KMS-11 (cell line): Measurements from ENCODE around the gene NDUFS2.

Experiments
- H2AFZ ChIP-seq: fragments of 200-600 bp; sonication (generic); 2 replicates; pipeline ENCODE4 v1.6.1; 2016; ENCODE audit warnings: antibody characterized with exemption, mixed run types, low read depth
- H3K27ac ChIP-seq: fragments of 200-600 bp; sonication (generic); 2 replicates; pipeline ENCODE4 v1.6.1; 2016; ENCODE audit warnings: mild to moderate bottlenecking, mixed run types
- H3K27me3 ChIP-seq: fragments of 200-600 bp; sonication (generic); 2 replicates; pipeline ENCODE4 v1.6.1; 2017; ENCODE audit warnings: mild to moderate bottlenecking, low read depth, mixed run types, moderate library complexity; ENCODE audit not compliant: insufficient read depth
- H3K36me3 ChIP-seq: fragments of 200-600 bp; sonication (generic); 2 replicates; pipeline ENCODE4 v1.6.1; 2017; ENCODE audit warnings: mild to moderate bottlenecking, mixed run types; ENCODE audit not compliant: insufficient read depth
- H3K4me1 ChIP-seq: fragments of 200-600 bp; sonication (generic); 2 replicates; pipeline ENCODE4 v1.6.1; 2016; ENCODE audit warnings: mild to moderate bottlenecking, low read depth, mixed run types; ENCODE audit not compliant: poor library complexity, severe bottlenecking
- H3K4me2 ChIP-seq: fragments of 200-600 bp; sonication (generic); 2 replicates; pipeline ENCODE4 v1.7.0; 2016; ENCODE audit warnings: mild to moderate bottlenecking, mixed run types
- H3K4me3 ChIP-seq: fragments of 200-600 bp; sonication (generic); IDR thresholded peaks from 2 replicates; pipeline ENCODE4 v1.6.1; 2017; ENCODE audit warnings: low read depth, low read length, mixed read lengths; ENCODE audit not compliant: insufficient read depth
- H3K79me2 ChIP-seq: fragments of 200-600 bp; sonication (generic); 2 replicates; pipeline ENCODE4 v1.6.1; 2016; ENCODE audit warnings: low read depth, mixed run types; ENCODE audit not compliant: insufficient read depth
- H3K9ac ChIP-seq: fragments of 200-600 bp; sonication (generic); 2 replicates; pipeline ENCODE4 v1.6.1; 2016; ENCODE audit warnings: mild to moderate bottlenecking, mixed run types
- H4K20me1 ChIP-seq: fragments of 200-600 bp; sonication (generic); 2 replicates; pipeline ENCODE4 v1.6.1; 2016; ENCODE audit warnings: mild to moderate bottlenecking, mixed run types; ENCODE audit not compliant: insufficient read depth
- TF ChIP-seq, protein P1 (sequence below): fragments of 200-600 bp; sonication (generic); conservative IDR thresholded peaks from 2 replicates; pipeline ENCODE4 v1.6.1; 2017; ENCODE audit warnings: low read depth, mild to moderate bottlenecking, antibody characterized with exemption, low read length, moderate library complexity, mixed read lengths

NDUFS2 gene

DNA sequence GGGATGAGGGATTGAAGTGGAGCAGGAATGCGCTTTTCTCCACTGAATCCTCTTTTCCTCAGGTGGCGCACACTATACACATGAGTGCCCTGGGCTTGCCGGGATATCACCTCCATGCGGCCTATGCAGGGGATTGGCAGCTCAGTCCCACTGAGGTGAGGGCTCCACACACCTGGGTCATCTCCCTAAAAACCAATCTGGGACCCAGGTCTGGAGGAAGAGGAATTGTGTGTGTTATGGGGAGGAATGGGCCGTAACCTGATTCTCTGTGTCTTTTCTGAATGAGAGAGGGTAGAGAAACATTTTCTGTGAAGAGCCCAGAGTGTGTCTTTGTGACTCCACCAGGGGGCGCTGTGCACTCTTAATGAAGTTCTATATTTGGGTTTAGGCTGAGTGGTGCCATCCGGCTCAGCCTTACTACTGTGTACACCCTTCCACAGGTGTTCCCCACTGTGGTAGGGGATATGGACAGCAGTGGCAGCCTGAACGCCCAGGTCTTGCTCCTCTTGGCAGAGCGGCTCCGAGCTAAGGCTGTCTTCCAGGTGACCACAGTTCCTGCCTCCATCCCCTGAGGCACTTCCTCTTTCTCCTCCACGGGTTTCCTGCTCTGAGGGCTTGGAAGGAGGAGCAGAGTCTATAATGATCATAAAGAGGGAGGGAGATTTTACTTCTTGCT, 25.2 kb downstream of the NDUFS2 start:
- H4K20me1 ChIP-seq: no peaks in the 10 kb centered on the region
- no peak overlapping the region for H3K4me3 ChIP-seq
- TF ChIP-seq, protein P1, sequence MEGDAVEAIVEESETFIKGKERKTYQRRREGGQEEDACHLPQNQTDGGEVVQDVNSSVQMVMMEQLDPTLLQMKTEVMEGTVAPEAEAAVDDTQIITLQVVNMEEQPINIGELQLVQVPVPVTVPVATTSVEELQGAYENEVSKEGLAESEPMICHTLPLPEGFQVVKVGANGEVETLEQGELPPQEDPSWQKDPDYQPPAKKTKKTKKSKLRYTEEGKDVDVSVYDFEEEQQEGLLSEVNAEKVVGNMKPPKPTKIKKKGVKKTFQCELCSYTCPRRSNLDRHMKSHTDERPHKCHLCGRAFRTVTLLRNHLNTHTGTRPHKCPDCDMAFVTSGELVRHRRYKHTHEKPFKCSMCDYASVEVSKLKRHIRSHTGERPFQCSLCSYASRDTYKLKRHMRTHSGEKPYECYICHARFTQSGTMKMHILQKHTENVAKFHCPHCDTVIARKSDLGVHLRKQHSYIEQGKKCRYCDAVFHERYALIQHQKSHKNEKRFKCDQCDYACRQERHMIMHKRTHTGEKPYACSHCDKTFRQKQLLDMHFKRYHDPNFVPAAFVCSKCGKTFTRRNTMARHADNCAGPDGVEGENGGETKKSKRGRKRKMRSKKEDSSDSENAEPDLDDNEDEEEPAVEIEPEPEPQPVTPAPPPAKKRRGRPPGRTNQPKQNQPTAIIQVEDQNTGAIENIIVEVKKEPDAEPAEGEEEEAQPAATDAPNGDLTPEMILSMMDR: peak; percentile 100
- H3K4me1 ChIP-seq: peaks cover 23% of the 10 kb centered on the region
- H3K9ac ChIP-seq: peak overlapping the region; percentile 79; the same call in 1 of the 2 replicates
- H2AFZ ChIP-seq: peak overlapping the region; percentile 69; the same call in 1 of the 2 replicates
- H3K4me2 ChIP-seq: peak overlapping the region; percentile 72
- peaks cover 3% of the 10 kb centered on the region; the same call in 1 of the 2 replicates for H3K36me3 ChIP-seq
- no peaks in the 10 kb centered on the region for H3K27me3 ChIP-seq
- H3K79me2 ChIP-seq: peaks cover 10% of the 10 kb centered on the region
- H3K27ac ChIP-seq: peak overlapping the region; percentile 62; the same call in 1 of the 2 replicates

DNA sequence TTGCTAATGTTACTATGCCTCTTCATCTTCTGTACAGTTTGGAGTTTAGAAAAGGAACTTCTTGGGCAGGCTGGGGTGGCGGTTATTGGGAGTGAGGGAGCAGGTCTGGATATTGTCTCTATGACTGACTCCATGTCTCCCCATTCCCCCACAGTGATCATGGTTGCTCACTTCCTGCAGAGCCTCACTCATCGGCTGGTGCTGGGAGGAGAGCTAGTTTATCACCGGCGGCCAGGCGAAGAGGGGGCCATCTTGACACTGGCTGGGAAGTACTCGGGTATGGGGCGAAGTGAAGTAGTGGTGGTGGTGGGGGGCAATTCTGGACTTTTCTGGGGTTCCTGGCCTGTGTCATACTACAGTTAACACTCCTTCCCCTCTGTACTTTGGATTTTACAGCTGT, 25.9 kb downstream of the NDUFS2 start:
- Histone ChIP-seq H3K36me3 (peaks cover 3% of the 10 kb centered on the region; the same call in 1 of the 2 replicates), H2AFZ (no peak overlapping the region), H3K27me3 (no peaks in the 10 kb centered on the region), H3K9ac (no peak overlapping the region), H4K20me1 (no peaks in the 10 kb centered on the region), H3K79me2 (peaks cover 10% of the 10 kb centered on the region), H3K4me1 (peaks cover 23% of the 10 kb centered on the region), H3K4me2 (peak overlapping the region; percentile 72; the same call in 1 of the 2 replicates), H3K4me3 (no peak overlapping the region), H3K27ac (no peak overlapping the region)
- TF ChIP-seq, protein P1: no peak

DNA sequence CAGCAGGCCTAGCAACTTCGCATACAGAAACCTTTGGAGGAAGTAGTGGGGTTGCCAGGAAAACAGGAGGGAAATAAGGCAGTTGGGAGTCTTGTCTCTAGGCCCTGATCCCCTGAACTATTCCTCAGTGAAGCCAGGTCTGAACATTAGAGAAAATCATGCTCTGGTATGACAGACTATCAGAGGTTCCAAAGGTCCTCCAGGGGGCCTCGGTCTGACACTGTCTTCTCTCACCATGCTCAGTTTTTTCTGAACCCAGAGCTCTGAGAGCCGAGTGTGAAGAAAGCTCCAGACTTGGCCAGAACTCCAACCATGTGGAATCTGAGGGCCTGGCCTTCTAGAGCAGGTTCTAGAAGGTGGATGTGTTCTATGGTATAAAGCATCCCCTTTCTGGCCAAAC, 27.7 kb downstream of the NDUFS2 start:
- Histone ChIP-seq H3K4me2 (no peak overlapping the region), H3K9ac (no peak overlapping the region), H4K20me1 (no peaks in the 10 kb centered on the region), H3K4me3 (no peak overlapping the region), H3K27me3 (no peaks in the 10 kb centered on the region), H3K4me1 (peaks cover 22% of the 10 kb centered on the region), H3K27ac (no peak overlapping the region), H2AFZ (no peak overlapping the region), H3K79me2 (peaks cover 10% of the 10 kb centered on the region), H3K36me3 (peaks cover 3% of the 10 kb centered on the region; the same call in 1 of the 2 replicates)
- TF ChIP-seq, protein P1: peak; percentile 67

DNA sequence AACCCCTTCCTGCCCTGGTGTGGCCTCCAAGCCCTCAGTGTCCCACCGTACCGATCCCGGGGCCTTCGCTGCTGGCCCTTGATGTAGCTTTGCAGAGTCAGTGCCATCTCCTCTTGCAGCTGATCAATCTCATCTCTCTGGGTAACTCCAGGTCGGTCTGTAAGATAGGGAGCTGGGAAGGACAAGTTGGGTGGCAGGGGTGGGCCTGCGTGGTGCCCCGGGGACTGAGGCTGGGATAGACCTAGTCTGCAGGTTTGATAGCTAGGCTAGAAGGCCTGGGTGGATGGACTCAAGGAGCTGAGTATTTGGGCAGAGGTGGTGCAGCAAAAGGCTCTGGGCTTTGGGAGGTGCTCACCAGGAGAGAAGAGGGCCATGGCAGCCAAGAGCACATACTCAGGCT, 28.6 kb downstream of the NDUFS2 start:
- no peak overlapping the region for H2AFZ ChIP-seq
- no peak overlapping the region for H3K4me2 ChIP-seq
- peaks cover 3% of the 10 kb centered on the region; the same call in 1 of the 2 replicates for H3K36me3 ChIP-seq
- no peaks in the 10 kb centered on the region for H4K20me1 ChIP-seq
- peaks cover 16% of the 10 kb centered on the region for H3K4me1 ChIP-seq
- H3K79me2 ChIP-seq: peaks cover 10% of the 10 kb centered on the region
- H3K27ac ChIP-seq: no peak overlapping the region
- H3K4me3 ChIP-seq: no peak overlapping the region
- H3K27me3 ChIP-seq: no peaks in the 10 kb centered on the region
- TF ChIP-seq, protein P1: no peak
- no peak overlapping the region for H3K9ac ChIP-seq
